Head of caudate nucleus (tissue), 42 donors: ENCODE results near the gene PRKCB.
"Not testable (repeated sequence)": the region's sequence is repeated elsewhere in the genome, so short reads cannot be mapped to it uniquely, and the experiment has no call there.

Experiments used
- DNase-seq, 42 donors: peaks; one replicate each; pipeline versions ENCODE4 v3.0.0 to v3.0.0-alpha.2; 2020 to 2021; ENCODE audit warnings: mixed read lengths in 7 of 42
- intact Hi-C: fragments of 100-400 bp; cut with DNase I; formaldehyde crosslinking; loops from one replicate; pipeline ENCODE4 v1.15.0; 2022

The PRKCB gene

GRCh38 chr16:24204150-24204665 lies 368.4 kb downstream of the PRKCB start:
- intact Hi-C loops, result no loop called here

GRCh38 chr16:24206926-24207325 lies 371.1 kb downstream of the PRKCB start:
- DNase-seq, result no peak
- intact Hi-C loops, result no loop called here

More at GRCh38 chr16:24204150-24204665, 368.4 kb downstream of the PRKCB start:
- no peak for DNase-seq

- intact Hi-C loops, result no loop called here
- peak; percentile 42 to 90 (median 77) for DNase-seq
Observed at GRCh38 chr16:24208710-24209109, 372.9 kb downstream of the PRKCB start.

DNA sequence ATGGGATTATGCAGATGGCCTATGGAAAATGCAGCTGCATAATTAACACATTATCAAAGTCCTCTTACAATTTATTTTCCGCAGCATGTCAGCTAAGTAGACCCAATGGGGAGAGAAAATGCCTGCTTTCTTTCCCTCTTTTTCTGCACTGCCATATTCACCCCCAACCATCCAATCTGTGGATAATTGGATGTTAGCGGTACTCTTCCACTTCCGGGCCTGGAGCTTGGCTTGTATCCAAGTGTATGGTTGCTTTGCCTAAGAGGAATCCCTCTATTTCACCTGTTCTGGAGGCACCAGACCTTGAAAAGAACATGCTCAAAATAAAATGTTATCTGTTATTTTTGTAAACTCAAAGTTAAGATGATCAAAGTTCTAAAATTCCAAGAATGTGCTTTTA lies 379.2 kb downstream of the PRKCB start:
- intact Hi-C loops, result no loop called here
- DNase-seq, result no peak

GRCh38 chr16:24216961-24217360 lies 381.2 kb downstream of the PRKCB start:
- intact Hi-C loops, result no loop called here
- DNase-seq, result no peak

- intact Hi-C loops, result no loop called here
- DNase-seq, result no peak
Observed at GRCh38 chr16:24217461-24217860, 381.7 kb downstream of the PRKCB start.

DNA sequence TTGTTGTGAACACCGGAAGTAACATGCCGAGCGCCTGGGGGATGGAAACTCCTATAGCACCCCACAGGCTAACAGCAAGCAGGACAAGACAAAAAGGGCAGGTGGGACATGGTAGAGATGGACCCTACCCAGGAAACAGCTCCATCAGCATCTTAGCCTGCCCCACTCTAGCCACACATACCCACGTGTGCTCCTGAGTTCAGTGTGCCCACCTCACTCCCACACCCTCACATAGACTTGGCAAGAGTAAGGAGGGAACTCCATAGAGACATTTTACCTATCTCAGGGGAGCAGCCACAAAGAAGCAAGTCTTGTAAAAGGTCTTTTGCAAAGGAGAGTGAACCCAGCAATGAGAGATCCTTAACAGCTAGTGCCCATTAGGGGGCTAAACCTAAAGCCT lies 382.5 kb downstream of the PRKCB start:
- intact Hi-C loops, result no loop called here
- DNase-seq, result peak in 5 of 42 donors; percentile 12 to 58 (median 28)

- DNase-seq, result no peak
- intact Hi-C loops, result no loop called here
Observed at GRCh38 chr16:24221219-24221618, 385.4 kb downstream of the PRKCB start.

DNA sequence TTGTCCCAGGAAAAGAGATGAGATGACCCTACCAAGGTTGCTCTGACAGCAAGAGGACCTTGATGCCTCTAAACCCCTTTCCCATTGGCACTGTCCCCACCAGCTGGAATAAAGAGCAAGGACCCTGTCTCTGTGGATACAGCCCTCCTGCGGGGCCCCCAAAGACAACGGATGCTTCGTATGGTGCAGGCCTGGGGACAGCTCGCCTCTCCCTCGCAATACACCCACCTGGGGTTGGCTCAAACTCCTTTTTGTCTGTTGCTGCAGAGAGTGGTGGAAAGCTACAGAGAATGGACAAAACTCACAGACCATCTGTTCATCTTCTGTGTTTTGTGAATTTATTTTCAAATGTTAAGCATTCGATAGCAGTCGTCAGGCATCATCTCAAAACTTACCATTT lies 392.7 kb downstream of the PRKCB start:
- intact Hi-C loops, result no loop called here
- no peak for DNase-seq

DNA sequence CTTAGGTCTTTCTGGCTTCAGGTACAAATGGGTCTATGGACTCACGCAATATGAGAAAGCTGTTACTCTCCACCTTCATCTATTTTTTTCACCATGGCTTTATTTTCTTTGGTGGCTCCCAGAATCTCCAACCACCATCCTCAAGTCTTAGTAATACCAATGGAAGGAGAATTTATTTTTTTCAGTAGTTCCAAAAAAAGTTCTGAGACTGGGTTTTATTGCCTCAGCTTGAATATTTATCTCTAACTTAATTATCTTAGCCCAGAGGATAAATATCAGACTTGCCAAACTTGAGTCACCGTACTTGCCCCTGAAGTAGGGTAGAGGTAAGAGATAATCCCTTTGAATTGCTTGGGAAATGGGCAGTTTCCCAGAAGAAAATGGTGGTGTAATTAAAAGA lies 397.2 kb downstream of the PRKCB start:
- intact Hi-C loops, result no loop called here
- no peak for DNase-seq

GRCh38 chr16:24234737-24235136 lies 399.0 kb downstream of the PRKCB start:
- intact Hi-C loops, result no loop called here

DNA sequence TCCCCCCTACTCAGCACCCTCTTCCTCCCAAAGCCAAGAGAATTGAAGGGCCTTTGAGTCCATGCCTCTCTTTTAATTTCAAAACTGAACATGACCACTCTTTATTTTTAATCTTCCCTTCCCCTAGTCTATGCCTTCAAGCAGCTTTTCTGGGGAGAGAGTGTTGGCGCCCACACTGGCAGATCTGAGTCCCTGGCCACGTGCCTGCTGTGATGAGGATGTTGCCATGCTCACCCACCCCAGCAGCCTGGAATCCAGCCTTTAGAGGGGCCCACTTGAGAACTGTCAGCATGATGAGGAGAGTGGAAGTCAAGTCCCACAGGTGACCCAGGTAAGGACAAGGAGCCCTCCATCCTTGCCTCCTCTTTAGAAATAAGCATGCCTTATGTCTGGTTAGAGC lies 400.0 kb downstream of the PRKCB start:
- intact Hi-C loops, result no loop called here

More at GRCh38 chr16:24234737-24235136, 399.0 kb downstream of the PRKCB start:
- no peak for DNase-seq

DNA sequence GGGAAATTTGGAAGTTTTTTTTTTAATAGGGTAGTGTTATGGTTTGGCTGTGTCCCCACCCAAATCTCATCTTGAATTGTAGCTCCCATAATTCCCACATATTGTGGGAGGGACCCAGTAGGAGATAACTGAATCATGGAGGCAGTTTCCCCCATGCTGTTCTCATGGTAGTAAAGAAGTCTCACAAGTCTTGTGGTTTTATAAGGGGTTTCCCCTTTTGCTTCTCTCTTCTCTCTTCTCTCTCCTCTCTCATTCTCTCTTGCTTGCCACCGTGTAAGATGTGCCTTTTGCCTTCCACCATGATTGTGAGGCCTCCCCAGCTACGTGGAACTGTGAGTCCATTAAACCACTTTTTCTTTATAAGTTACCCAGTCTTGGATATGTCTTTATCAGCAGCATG lies 403.1 kb downstream of the PRKCB start:
- intact Hi-C loops, DNase-seq: not testable (repeated sequence)

More for the DNA sequence above, 400.0 kb downstream of the PRKCB start:
- DNase-seq, result no peak

DNA sequence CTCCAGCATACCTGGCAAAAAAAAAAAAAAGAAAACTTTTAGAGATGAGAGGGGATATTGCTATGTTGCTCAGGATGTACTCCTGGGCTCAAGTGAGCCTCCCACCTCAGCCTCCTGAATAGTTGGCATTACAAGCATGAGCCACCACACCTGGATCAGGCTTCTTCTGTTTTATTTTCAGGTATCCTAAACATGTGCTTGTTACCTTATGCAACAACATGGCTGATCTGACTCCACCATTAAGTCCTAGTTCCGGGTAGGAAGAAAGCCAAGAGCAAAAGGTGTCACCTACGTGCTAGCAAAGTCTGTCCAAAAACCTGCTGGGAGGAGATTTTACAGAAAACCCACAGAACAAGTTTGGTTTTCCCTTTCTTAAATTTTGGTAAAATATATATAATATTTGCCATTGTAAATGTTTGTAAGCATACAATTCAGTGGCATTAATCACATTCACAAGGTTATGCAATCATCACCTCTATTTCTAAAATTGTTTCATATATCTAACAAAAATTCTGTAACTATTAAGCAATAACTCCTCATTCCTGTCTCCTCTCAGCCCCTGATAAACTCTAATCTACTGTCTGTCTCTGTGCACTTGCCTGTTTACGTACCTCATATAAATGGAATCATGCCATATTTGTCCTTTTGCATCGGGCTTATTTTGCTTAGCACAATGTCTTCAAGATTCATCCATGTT lies 411.3 kb downstream of the PRKCB start:
- intact Hi-C loops, result no loop called here
- DNase-seq, result no peak

DNA sequence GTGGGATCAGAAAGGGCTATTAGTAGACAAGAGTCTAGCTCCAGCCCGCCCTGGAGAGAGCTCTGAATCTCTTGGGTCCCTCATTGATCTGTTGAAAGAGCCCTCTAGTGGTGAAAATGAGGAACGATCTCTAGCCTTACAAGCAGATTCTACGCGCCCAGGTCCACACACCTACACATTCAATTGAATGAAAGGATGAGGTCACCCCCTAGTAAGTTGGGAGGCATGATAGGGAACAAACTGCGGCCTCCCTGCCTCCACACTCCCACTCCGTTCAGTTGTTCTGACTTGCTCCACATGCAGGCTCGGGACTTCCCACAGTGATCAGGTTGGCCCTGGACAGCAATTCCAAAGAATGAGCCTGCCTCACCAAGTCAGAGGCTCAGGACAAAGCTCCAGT lies 417.4 kb downstream of the PRKCB start:
- DNase-seq, result peak; percentile 32 to 85 (median 60)

GRCh38 chr16:24255456-24256371 lies 419.9 kb downstream of the PRKCB start, which contains the start of gene CACNG3:
Gene CACNG3 (plus strand): TSS chr16:24256335. CDS start chr16:24256755, 420 bp downstream.
- DNase-seq, result peak; percentile 32 to 91 (median 74)
- intact Hi-C loops, result loop anchor here (10.0 kb wide), 1 partner anchor 239 kb away; no protein-coding TSS in a partner anchor

More for the DNA sequence above, 417.4 kb downstream of the PRKCB start:
- intact Hi-C loops, result loop anchor here (5.0 to 10.0 kb wide), 2 partner anchors 211 to 242 kb away; no protein-coding TSS in a partner anchor

DNA sequence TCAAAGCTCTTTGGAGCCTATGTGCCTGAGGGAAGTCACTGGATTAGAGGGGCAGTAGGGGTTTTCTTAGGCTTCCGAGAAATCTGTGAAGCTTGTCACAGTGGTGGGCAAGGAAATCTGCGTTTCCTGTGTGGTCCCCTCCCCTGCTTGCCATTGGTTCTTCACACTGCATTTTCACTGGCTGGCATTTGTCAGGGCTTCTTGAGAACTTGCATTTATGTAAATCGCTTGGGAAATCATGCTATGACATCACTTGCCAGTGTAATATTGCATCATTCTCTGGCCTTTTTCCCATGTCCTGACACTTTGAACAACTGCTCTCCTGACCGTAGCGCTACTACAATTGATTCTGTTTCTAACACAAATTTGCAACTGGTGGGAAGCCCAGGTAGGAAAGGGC lies 422.2 kb downstream of the PRKCB start:
- intact Hi-C loops, result loop anchor here (10.0 kb wide), 1 partner anchor 237 kb away; no protein-coding TSS in a partner anchor
- DNase-seq, result peak in 31 of 42 donors; percentile 16 to 82 (median 49)

- intact Hi-C loops, result loop anchor here (10.0 kb wide), 1 partner anchor 236 kb away; no protein-coding TSS in a partner anchor
- no peak for DNase-seq
Observed at GRCh38 chr16:24258791-24259190, 423.0 kb downstream of the PRKCB start.

DNA sequence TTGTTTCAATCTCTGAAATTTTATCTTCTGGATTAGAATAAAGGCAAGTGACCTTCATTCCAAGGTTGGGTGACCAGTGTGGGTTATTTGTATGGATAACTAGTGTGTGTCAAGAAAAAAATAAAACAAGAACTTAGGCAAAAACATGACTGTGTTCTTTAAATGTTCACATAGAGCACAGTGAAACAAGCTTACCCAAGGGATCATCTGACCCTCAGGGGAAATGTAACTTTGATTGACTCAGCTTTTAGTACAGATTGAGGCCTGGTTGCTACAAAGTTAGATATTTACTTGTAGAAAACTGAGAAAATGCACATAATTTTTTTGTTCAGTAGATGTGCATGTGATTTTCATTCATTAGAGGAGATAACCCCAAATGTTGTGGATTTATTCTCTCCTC lies 427.0 kb downstream of the PRKCB start:
- intact Hi-C loops, result no loop called here
- no peak for DNase-seq
